Measurements from ENCODE around the gene SLC2A14.
"Not testable (repeated sequence)": the region's sequence is repeated elsewhere in the genome, so short reads cannot be mapped to it uniquely, and the experiment has no call there.

DNA sequence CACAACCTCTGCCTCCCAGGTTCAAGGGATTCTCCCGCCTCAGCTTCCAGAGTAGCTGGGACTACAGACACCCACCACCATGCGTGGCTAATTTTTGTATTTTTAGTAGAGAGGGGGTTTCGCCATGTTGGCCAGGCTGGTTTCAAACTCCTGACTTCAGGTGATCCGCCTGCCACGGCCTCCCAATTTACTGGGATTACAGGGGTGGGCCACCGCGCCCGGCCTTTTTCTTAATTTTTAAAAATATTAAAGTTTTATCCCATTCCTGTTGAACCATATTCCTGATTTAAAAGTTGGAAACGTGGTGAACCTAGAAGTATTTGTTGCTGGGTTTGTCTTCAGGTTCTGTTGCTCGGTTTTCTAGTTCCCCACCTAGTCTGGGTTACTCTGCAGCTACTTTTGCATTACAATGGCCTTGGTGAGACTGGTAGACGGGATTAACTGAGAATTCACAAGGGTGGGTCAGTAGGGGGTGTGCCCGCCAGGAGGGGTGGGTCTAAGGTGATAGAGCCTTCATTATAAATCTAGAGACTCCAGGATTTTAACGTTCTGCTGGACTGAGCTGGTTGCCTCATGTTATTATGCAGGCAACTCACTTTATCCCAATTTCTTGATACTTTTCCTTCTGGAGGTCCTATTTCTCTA lies 83.7 kb downstream of the SLC2A14 start, which contains the start of gene NANOG:
- TF ChIP-seq, protein P1, sequence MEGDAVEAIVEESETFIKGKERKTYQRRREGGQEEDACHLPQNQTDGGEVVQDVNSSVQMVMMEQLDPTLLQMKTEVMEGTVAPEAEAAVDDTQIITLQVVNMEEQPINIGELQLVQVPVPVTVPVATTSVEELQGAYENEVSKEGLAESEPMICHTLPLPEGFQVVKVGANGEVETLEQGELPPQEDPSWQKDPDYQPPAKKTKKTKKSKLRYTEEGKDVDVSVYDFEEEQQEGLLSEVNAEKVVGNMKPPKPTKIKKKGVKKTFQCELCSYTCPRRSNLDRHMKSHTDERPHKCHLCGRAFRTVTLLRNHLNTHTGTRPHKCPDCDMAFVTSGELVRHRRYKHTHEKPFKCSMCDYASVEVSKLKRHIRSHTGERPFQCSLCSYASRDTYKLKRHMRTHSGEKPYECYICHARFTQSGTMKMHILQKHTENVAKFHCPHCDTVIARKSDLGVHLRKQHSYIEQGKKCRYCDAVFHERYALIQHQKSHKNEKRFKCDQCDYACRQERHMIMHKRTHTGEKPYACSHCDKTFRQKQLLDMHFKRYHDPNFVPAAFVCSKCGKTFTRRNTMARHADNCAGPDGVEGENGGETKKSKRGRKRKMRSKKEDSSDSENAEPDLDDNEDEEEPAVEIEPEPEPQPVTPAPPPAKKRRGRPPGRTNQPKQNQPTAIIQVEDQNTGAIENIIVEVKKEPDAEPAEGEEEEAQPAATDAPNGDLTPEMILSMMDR (optimal IDR thresholded peaks at IDR 0.05 in 1 of 3, IDR thresholded peaks at IDR 0.05 in 1 of 3, conservative IDR thresholded peaks at IDR 0.05 in 1 of 3; ENCODE audit: extremely low read depth in 1 of 3, insufficient read depth in 2 of 3, low read length in 3 of 3), result not testable (repeated sequence)
- not testable (repeated sequence) for TF ChIP-seq EZH2 (IDR thresholded peaks at IDR 0.05; ENCODE audit: low read length)
